HepG2 (cell line): ENCODE measurements around the gene TMPRSS7. TPM values are rescaled to one million over a fixed set of nuclear protein-coding genes. Genes with fewer than 3 reads are reported as not detected.

Source experiments
- HMG20A ChIP-seq: IDR thresholded peaks from 2 replicates; pipeline ENCODE4 v1.6.1; 2016; ENCODE audit warnings: borderline replicate concordance
- MTF2 ChIP-seq: sonication (generic); formaldehyde crosslinking; IDR thresholded peaks from 2 replicates; pipeline ENCODE4 v1.5.0; 2020; ENCODE audit warnings: missing genetic modification reagents, borderline replicate concordance
- SP5 ChIP-seq: IDR thresholded peaks from 2 replicates; pipeline ENCODE4 v1.6.1; 2016; ENCODE audit warnings: low read depth, borderline replicate concordance
- SRSF1 ChIP-seq: fragments of 200-400 bp; formaldehyde crosslinking; optimal IDR thresholded peaks from 2 replicates; pipeline ENCODE3; 2017; ENCODE audit warnings: mild to moderate bottlenecking, low read depth, low read length, moderate library complexity
- TP53 ChIP-seq: sonication (generic); formaldehyde crosslinking; conservative IDR thresholded peaks from 2 replicates; pipeline ENCODE4 v1.4.0; 2020; ENCODE audit warnings: missing genetic modification reagents
- ZNF331 ChIP-seq: sonication (generic); formaldehyde crosslinking; IDR thresholded peaks from 2 replicates; pipeline ENCODE4 v1.4.0; 2020; ENCODE audit warnings: missing genetic modification reagents
- ZNF7 ChIP-seq: IDR thresholded peaks from 2 replicates; pipeline ENCODE4 v1.6.1; 2016; ENCODE audit warnings: missing biosample characterization, missing genetic modification reagents
- ZNF709 ChIP-seq: sonication (generic); formaldehyde crosslinking; IDR thresholded peaks from 2 replicates; pipeline ENCODE4 v1.5.0; 2020; ENCODE audit warnings: mild to moderate bottlenecking, missing genetic modification reagents
- ZNF737 ChIP-seq: sonication (generic); formaldehyde crosslinking; IDR thresholded peaks from 2 replicates; pipeline ENCODE4 v1.5.0; 2020; ENCODE audit warnings: missing genetic modification reagents, mild to moderate bottlenecking, borderline replicate concordance
- polyA plus RNA-seq, 8 experiments: library from polyadenylated mRNA; depleted of rRNA in 3 of 8; stranded (reverse) in 7 of 8; unstranded in 1 of 8; fragments of >200 nt; fragmentation: Illumina TruSeq in 4 of 8; extraction: Trizol in 4 of 8; gene quantifications; 2 replicates each; pipeline versions ENCODE4 v1.2.1 to v1.2.3, GENCODE V29; 2011 to 2016; ENCODE audit warnings: low read depth in 4 of 8, missing spikeins in 1 of 8, mixed read lengths in 1 of 8; ENCODE audit not compliant: insufficient read depth in 1 of 8
- total RNA-seq, 5 experiments: library from RNA; depleted of rRNA; stranded (reverse); fragments of >200 nt; fragmentation: Illumina TruSeq; extraction: Trizol; gene quantifications; 2 replicates each; pipeline ENCODE4 v1.2.3, GENCODE V29; 2016; ENCODE audit warnings: low read depth in 1 of 5
- TF ChIP-seq, protein P1 (sequence below): sonication (generic); formaldehyde crosslinking; conservative IDR thresholded peaks from 2 replicates; pipeline ENCODE4 v1.4.0; 2020; ENCODE audit warnings: missing genetic modification reagents

The TMPRSS7 gene
- total and polyA plus RNA-seq, 2 of the 13 experiments (the other 11 are each of a cell fraction or from before 2014, with no cell fraction given), result not detected

DNA sequence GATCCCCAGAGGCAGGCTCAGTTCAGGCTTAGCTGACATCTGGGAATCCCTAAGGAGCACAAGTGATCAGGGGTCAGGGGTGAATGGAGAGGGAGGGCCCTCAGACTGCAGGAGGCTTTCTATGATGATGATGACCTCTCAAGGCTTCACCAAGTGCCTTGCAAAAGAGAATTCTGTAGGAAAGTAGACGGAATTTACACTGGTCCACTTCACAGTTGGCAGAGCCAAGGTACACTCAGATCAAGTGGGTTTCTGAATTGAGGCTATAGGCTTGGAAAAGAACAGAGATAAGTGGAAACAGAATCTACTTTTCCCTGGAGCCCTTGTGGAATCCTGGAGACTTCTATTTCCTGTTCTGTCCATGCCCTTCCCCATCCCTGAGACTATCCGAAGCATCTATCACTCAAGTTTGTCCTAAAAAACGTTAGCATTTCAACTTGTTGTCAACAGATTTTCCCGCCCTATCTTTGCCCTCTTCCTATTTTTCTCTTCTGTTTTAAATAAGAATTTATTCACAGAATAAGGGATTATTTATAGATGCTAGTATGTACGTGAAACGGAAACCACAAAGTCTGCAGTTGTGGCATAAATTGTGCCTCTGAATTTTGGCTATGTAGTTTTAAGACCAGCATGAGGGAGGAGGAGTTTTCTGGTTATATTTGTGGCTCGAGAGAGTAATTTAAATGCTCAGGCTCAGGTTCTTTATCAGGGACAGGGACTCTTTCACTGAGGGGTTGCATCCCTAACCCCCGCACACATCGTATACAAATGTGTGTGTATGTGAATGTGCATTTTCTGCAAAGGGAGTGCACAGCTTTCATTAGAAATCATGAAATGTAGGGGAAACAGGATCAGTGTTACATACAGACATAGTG is 85.7 kb downstream of the TMPRSS7 start (continued):
- TF ChIP-seq, protein P1, sequence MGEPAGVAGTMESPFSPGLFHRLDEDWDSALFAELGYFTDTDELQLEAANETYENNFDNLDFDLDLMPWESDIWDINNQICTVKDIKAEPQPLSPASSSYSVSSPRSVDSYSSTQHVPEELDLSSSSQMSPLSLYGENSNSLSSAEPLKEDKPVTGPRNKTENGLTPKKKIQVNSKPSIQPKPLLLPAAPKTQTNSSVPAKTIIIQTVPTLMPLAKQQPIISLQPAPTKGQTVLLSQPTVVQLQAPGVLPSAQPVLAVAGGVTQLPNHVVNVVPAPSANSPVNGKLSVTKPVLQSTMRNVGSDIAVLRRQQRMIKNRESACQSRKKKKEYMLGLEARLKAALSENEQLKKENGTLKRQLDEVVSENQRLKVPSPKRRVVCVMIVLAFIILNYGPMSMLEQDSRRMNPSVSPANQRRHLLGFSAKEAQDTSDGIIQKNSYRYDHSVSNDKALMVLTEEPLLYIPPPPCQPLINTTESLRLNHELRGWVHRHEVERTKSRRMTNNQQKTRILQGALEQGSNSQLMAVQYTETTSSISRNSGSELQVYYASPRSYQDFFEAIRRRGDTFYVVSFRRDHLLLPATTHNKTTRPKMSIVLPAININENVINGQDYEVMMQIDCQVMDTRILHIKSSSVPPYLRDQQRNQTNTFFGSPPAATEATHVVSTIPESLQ (CRISPR knock-in tag), result no peak
- no peak for TF ChIP-seq ZNF331 (CRISPR knock-in tag)
- TF ChIP-seq SRSF1, result no peak
- no peak for TF ChIP-seq ZNF737 (CRISPR knock-in tag)
- TF ChIP-seq SP5 (CRISPR knock-in tag), result no peak
- no peak for TF ChIP-seq HMG20A
- TF ChIP-seq MTF2 (CRISPR knock-in tag), result no peak
- TF ChIP-seq ZNF7 (CRISPR knock-in tag), result no peak
- TF ChIP-seq ZNF709 (CRISPR knock-in tag), result no peak
- TF ChIP-seq TP53 (CRISPR knock-in tag), result no peak
